Stimulated activated CD8-positive, alpha-beta memory T cell treated with anti-CD3 and anti-CD28 coated beads, Interleukin-2, amount 100 ng/mL, for 48 hours (primary cell): ENCODE measurements around the gene ARHGAP12.
A peak's percentile ranks its signal among the peaks of the same experiment; 100 is the strongest.
"Not testable (repeated sequence)": the region's sequence is repeated elsewhere in the genome, so short reads cannot be mapped to it uniquely, and the experiment has no call there.

ENCODE experiments used
- DNase-seq, 2 donors: peaks; one replicate each; pipeline ENCODE4 v3.0.0-alpha.2; 2020; ENCODE audit warnings: low read depth in 2 of 2

The ARHGAP12 gene

GRCh38 chr10:31769564-31769963 lies 159.1 kb downstream of the ARHGAP12 start:
- no peak for DNase-seq

DNA sequence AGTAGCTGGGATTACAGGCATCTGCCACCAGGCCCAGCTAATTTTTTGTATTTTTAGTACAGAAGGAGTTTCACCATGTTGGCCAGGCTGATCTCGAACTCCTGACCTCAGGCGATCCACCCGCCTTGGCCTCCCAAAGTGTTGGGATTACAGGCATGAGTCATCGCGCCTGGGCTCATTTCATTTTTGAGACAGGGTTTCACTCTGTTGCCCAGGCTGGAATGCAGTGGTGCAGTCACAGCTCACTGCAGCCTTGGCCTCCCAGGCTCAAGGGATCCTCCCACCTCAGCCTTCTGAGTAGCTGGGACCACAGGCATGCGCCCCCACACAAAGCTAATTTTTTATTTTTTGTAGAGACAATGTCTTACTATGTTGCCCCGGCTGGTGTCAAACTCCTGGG lies 159.7 kb downstream of the ARHGAP12 start:
- not testable (repeated sequence) for DNase-seq

- no peak for DNase-seq
Measured at GRCh38 chr10:31768467-31768866, 160.2 kb downstream of the ARHGAP12 start.

- DNase-seq: no peak
Measured at GRCh38 chr10:31765541-31765940, 163.1 kb downstream of the ARHGAP12 start.

DNA sequence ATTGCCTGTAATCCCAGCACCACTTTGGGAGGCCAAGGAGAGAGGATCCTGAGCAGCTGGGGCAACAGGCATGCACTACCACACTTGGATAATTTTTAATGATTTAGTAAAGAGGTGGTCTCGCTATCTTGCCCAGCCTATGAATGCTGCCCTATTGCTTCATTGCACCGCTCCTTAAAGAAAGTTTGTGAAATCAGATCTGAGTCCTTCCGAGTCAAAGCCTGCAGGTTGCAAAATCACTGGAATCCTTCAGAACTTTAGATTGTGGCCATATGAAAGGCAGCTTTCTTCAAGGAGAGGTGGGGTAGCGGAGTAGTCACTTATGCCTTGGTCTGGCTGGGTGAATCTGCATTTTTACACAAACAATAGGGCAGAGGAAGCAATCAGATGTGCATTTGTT lies 166.3 kb downstream of the ARHGAP12 start:
- no peak for DNase-seq

DNA sequence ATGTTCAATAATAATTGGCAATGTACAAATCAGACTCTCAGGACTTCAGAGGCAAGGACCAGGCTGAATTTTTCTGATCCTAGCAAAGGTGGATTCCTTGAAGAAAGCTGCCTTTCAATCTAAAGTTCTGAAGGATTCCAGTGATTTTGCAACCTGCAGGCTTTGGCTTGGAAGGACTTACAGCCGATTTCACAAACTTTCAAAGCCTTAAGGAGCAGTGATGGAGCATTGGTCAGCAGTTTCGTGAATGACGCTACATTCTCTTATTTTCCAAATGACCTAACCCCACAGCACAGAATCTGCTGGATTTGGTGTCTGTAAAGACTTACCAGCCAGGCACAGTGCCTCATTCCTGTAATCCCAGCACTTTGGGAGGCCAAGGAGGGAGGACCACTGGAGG lies 167.5 kb downstream of the ARHGAP12 start:
- no peak for DNase-seq

DNA sequence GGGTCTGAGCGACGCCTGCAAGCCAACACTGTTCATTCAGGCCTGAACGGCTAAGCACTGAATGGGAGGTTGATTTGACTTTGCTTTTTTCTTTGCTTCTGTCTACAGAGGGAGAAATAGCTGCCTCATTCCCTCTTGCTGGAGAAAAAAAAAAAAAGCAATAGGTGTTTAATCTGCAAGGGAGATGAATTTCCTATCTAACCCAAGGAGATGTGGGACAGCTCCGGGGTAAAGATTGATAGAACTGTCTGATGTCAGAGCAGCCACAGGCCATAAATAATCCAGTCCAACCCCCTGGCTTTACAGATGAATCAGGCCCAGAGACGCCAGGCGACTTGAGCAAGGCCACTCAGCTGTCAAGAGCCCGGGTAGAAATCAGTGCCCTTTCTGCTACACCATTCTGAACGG lies 168.0 kb downstream of the ARHGAP12 start:
- no peak for DNase-seq

- DNase-seq: peak; percentile 89 to 90
Measured at GRCh38 chr10:31759799-31760626, 168.6 kb downstream of the ARHGAP12 start.

DNA sequence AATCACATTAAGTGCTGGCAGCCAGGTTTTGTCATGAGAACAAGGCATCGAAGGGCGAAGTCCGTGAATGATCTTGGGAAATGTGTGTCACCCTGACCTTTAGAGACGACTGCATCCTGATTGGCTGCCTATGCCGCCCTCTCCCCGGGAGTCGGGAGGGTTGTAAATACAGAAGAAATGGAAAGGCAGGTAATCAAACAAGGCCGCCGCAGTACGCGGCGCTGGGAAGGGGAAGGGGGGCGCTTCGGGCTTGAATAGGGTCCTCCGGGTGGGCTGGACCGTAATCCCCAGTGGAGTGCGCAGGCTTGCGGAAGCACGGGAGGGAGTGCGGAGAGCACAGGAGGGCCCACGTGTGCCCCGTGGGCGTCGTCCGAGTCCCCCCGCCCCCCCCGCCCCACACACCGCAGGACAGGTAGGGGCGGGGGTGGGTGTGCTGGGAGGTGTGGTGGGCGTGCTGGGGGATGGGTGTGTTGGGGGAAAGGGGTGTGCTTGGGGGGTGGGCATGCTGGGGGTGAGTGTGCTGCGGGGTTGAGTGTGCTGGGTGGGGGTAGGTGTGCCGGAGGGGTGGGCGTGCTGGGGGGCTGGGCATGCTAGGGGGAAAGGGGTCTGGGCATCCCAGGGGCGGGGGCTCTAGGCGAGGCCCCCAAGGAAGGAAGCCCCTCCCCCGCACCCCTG lies 169.4 kb downstream of the ARHGAP12 start:
- DNase-seq: peak; percentile 42 to 48

DNA sequence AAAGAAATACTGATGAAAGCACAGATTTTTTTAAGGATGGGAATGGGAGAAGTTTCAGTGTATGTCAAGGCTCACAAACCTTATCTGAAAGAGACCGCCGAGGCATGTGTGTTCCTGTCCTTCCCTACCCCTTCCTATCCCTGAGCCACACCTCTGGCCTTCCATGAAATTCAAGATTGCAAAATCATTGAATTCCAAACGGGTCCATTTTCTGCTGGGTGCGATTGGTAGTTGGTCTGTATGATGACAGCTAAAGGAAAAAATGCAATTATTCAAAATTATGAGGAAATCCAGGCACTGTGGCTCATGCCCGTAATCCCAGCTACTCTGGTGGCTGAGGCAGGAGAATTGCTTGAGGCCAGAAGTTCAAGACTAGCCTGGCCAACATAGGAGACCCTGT lies 170.1 kb downstream of the ARHGAP12 start:
- no peak for DNase-seq

DNA sequence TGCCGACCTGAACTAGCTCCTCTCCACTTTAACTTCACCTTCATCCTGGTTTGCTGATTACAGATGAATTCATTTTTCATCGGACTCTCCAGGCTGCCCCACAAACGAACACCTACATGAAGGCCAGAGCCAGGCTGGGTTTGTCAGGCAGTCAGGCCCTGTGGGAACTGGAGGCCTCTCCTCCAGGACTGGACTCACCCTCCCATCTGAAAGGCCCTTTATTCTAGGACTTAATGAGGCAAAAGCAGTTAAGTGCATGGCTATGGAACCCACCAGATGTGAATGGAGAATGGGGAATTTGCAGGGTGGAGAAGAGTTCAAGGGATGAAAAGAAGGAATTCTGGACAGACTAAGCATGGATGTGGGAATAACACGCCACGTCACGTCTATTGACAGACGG lies 170.8 kb downstream of the ARHGAP12 start:
- DNase-seq: no peak

- DNase-seq: no peak
Measured at GRCh38 chr10:31757386-31757791, 171.2 kb downstream of the ARHGAP12 start.

GRCh38 chr10:31756729-31757110 lies 171.9 kb downstream of the ARHGAP12 start:
- no peak for DNase-seq

DNA sequence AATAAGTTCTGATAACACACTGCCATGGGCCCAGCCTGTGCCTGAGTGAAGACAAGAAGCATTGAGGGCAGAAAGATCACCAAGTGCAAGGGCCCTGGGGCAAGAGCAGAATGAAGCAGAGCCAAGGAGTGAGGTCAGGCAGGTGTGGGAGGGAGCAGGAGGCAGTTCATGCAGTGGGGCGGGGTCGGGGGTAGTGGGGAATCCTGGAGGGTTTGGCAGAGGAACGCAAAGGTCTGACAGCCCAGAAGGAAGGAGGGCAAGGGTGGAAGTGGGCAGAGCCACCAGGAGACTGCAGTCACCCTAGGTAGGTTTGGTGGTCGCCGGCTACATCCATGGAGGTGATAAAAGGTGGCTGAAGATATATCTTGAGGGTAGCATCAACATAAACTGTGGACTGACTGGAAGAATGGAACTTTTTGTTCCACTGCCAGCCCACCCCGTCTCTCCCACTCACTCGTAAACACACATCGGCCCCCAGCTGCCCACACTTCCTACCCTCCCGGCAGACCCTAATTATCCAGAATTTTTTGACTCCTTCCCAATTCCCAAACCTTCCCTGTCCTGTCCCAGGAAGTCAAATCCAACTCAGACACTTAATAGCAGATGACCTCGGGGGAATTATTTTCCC lies 172.4 kb downstream of the ARHGAP12 start:
- DNase-seq: no peak
